Pancreas (tissue), 10 donors: ENCODE results near the gene TNIK. TPM values are rescaled to one million over a fixed set of nuclear protein-coding genes. Genes with fewer than 3 reads are reported as not detected.

Experiments used
- ATAC-seq, 4 donors: fragments of 200-7000 bp; cut with Tn5 transposase; one replicate each; pipeline versions ENCODE4 v1.8.0 to v1.9.1; 2020; ENCODE audit warnings: mild to moderate bottlenecking in 4 of 4, moderate library complexity in 4 of 4
- DNase-seq, 6 donors: peaks; one replicate each; pipeline ENCODE4 v3.0.0-alpha.2; 2020
- FAIRE-seq: peaks from 2 replicates; lab custom pipeline; 2012; peaks lifted over from hg19 to GRCh38; lab: Jason Lieb, UNC
- H3K27ac ChIP-seq, 4 donors: fragments of 200-600 bp; sonication (generic); 1 replicate in 3 of 4; 2 replicates in 1 of 4; pipeline versions ENCODE4 v1.5.0 to v1.8.0; 2020
- H3K27me3 ChIP-seq, 4 donors: fragments of 200-600 bp; one replicate each; pipeline ENCODE4 v1.8.0; 2021
- H3K36me3 ChIP-seq, 3 donors: fragments of 200-600 bp; sonication (generic) in 1 of 3; one replicate each; pipeline versions ENCODE4 v1.5.0 to v1.8.0; 2020 to 2021
- H3K4me1 ChIP-seq, 3 donors: fragments of 200-600 bp; one replicate each; pipeline ENCODE4 v1.8.0; 2021
- H3K4me3 ChIP-seq, 4 donors: fragments of 200-600 bp; sonication (generic) in 2 of 4; one replicate each; pipeline versions ENCODE4 v1.5.0 to v1.8.0; 2020 to 2021
- H3K9me3 ChIP-seq, 4 donors: fragments of 200-600 bp; one replicate each; pipeline ENCODE4 v1.8.0; 2021
- WGBS, 2 donors: extraction: QIAGEN DNeasy Blood & Tissue Kit; methylation state at CpG; one replicate each; pipeline ENCODE4 v1.1.7; 2013; 5-methylcytosine and 5-hydroxymethylcytosine counted together
- intact Hi-C, 3 donors: fragments of 100-400 bp; cut with DNase I; formaldehyde crosslinking; loops; one replicate each; pipeline versions ENCODE4 v1.11.1 to v1.14.2; 2022
- polyA plus RNA-seq, 2 donors: library from polyadenylated mRNA; stranded (reverse); fragments of 200-250 nt; gene quantifications; one replicate each; pipeline ENCODE4 v1.2.3, GENCODE V29; 2013
- total RNA-seq, 6 donors: library from RNA; stranded (reverse); fragmentation: NEBNext Ultra II Directional in 4 of 6; extraction: Animal tissue kit (Norgen Biotek cat#: 25700) in 4 of 6; gene quantifications; one replicate each; pipeline versions ENCODE4 v1.2.1 to v1.2.4, GENCODE V29; 2021 to 2023
- TF ChIP-seq, protein P1 (sequence below), 4 donors: fragments of 200-600 bp; sonication (generic) in 3 of 4; IDR thresholded peaks; one replicate each; pipeline versions ENCODE4 v1.5.0 to v1.8.0; 2021; ENCODE audit warnings: antibody characterized with exemption in 4 of 4
- donor health status: healthy with polysubstance abuse.
- donor health status: DM: no; HTN: no; CAD: no; lungs with moderate emphysema.
- donor health status: DM: no; HTN: no; CAD: no.
- donor health status: control.
- donor health status: control.
- donor health status: Bipolar disorder and iron deficiency.
- donor health status: DM: yes; HTN: yes; CAD: no.
- donor health status: DM: no; HTN: no; CAD: no.
- donor health status: DM: no; HTN: no; CAD: no.
- donor health status: DM: yes; HTN: yes; CAD: no.

TNIK gene
- total and polyA plus RNA-seq, 8 donors: 3.5 to 13.6 (median 5.8) TPM

- no peak overlapping the region for H3K27ac ChIP-seq
- no peaks in the 10 kb centered on the region for H3K36me3 ChIP-seq
- H3K4me3 ChIP-seq: no peak overlapping the region
- no peaks in the 10 kb centered on the region for H3K9me3 ChIP-seq
- 95 to 96% methylated on average over 10 of the region's 10 CpGs for WGBS, 2 donors
- FAIRE-seq: no peak
- no peak for ATAC-seq
- no peaks in the 10 kb centered on the region for H3K27me3 ChIP-seq
- TF ChIP-seq, protein P1, sequence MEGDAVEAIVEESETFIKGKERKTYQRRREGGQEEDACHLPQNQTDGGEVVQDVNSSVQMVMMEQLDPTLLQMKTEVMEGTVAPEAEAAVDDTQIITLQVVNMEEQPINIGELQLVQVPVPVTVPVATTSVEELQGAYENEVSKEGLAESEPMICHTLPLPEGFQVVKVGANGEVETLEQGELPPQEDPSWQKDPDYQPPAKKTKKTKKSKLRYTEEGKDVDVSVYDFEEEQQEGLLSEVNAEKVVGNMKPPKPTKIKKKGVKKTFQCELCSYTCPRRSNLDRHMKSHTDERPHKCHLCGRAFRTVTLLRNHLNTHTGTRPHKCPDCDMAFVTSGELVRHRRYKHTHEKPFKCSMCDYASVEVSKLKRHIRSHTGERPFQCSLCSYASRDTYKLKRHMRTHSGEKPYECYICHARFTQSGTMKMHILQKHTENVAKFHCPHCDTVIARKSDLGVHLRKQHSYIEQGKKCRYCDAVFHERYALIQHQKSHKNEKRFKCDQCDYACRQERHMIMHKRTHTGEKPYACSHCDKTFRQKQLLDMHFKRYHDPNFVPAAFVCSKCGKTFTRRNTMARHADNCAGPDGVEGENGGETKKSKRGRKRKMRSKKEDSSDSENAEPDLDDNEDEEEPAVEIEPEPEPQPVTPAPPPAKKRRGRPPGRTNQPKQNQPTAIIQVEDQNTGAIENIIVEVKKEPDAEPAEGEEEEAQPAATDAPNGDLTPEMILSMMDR (IDR thresholded peaks at IDR 0.05): no peak
- peaks cover 0 to 9% (median 6%) of the 10 kb centered on the region in 3 donors for H3K4me1 ChIP-seq
- DNase-seq: peak in 1 of 6 donors; percentile 52
- intact Hi-C loops: no loop called here
Observed at GRCh38 chr3:171140246-171140645, 320.0 kb downstream of the TNIK start.

DNA sequence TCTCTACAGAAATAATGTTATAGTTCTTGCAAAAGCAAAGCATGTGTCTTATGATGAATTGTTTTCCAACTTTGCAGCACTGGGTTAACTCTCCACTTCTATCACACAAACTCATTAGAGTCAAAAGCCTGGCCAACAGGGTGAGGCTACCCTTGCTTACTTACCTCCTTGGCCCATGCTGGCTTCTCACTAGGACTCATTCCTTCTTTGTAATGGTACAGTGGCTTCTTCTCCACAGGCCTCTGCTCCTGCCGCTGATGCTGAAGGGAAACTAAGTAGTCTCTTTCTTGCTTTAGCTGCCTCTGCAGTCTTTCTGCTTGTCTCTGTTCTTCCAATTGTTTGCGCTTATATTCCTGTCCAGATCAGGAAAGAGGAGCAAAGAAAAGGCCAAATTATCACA lies 322.2 kb downstream of the TNIK start:
- no peaks in the 10 kb centered on the region for H3K9me3 ChIP-seq
- no peaks in the 10 kb centered on the region for H3K36me3 ChIP-seq
- ATAC-seq (no peak), FAIRE-seq (no peak), DNase-seq (no peak)
- no peak overlapping the region for H3K27ac ChIP-seq
- no peak overlapping the region for H3K4me3 ChIP-seq
- peaks cover 0 to 6% (median 4%) of the 10 kb centered on the region in 3 donors for H3K4me1 ChIP-seq
- TF ChIP-seq, protein P1 (IDR thresholded peaks at IDR 0.05): no peak
- intact Hi-C loops: no loop called here
- 90 to 95% methylated on average over 2 of the region's 2 CpGs for WGBS, 2 donors
- H3K27me3 ChIP-seq: no peaks in the 10 kb centered on the region

DNA sequence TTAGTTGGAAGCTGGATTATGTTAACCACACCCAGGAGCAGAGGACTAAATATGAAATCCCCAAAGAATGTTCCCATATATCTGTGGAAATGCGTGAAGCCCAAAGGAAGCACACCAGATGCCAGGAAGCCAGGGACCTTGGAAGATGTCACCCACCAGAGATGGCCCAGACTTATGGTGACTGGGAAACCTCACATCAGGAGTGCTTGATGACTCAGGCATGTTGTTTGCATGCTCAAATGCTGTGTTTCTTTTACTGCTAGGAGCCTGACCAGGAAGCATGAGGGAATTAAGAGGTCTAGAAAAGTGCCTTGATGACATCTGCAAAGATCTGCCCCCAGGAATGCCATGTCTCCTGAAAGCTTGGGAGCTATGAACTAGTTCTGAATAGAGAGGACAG lies 324.7 kb downstream of the TNIK start:
- TF ChIP-seq, protein P1 (IDR thresholded peaks at IDR 0.05): no peak
- FAIRE-seq (no peak), ATAC-seq (no peak), DNase-seq (no peak)
- Histone ChIP-seq H3K36me3 (no peaks in the 10 kb centered on the region), H3K4me3 (no peak overlapping the region), H3K27ac (no peak overlapping the region), H3K4me1 (no peaks in the 10 kb centered on the region), H3K27me3 (no peaks in the 10 kb centered on the region), H3K9me3 (no peaks in the 10 kb centered on the region)
- intact Hi-C loops: no loop called here
- 90 to 96% methylated on average over 1 of the region's 1 CpG for WGBS, 2 donors

- intact Hi-C loops: no loop called here
- no peak for DNase-seq
- no peak overlapping the region for H3K27ac ChIP-seq
- H3K36me3 ChIP-seq: no peaks in the 10 kb centered on the region
- FAIRE-seq: no peak
- no peak for ATAC-seq
- no peaks in the 10 kb centered on the region for H3K9me3 ChIP-seq
- no peaks in the 10 kb centered on the region for H3K4me1 ChIP-seq
- 64 to 67% methylated on average over 5 of the region's 5 CpGs for WGBS, 2 donors
- H3K27me3 ChIP-seq: no peaks in the 10 kb centered on the region
- TF ChIP-seq, protein P1 (IDR thresholded peaks at IDR 0.05): no peak
- no peak overlapping the region for H3K4me3 ChIP-seq
Observed at GRCh38 chr3:171133796-171134569, 326.2 kb downstream of the TNIK start.

DNA sequence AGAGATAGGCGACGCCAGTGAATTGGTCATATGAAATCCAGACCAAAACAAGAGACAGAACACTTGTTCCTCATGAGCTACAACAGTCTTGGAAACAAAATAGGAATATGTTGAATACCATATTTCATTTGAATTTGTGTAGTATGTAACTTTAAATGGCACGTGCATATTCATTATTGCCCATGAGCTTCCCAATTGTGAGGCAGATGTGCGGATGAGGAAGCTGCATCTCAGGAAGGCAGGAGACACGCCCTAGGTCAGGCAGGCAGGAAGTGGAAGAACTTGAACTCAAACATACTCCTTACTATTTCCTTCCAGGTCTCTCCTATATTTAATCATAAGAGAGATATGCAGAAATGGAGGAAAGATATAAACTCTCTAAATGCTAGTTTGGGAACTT lies 326.9 kb downstream of the TNIK start:
- WGBS, 2 donors: 83 to 91% methylated on average over 5 of the region's 5 CpGs
- ATAC-seq: no peak
- no peak for DNase-seq
- intact Hi-C loops: no loop called here
- H3K36me3 ChIP-seq: no peaks in the 10 kb centered on the region
- H3K4me3 ChIP-seq: no peak overlapping the region
- no peaks in the 10 kb centered on the region for H3K9me3 ChIP-seq
- no peak for FAIRE-seq
- no peaks in the 10 kb centered on the region for H3K4me1 ChIP-seq
- H3K27me3 ChIP-seq: no peaks in the 10 kb centered on the region
- no peak overlapping the region for H3K27ac ChIP-seq
- TF ChIP-seq, protein P1 (IDR thresholded peaks at IDR 0.05): no peak
